Activated gamma-delta T cell (primary cell): Measurements from ENCODE around the gene JPH3.

ENCODE experiments used
- DNase-seq: peaks from one replicate; lab custom pipeline; 2025; lab: John Stamatoyannopoulos, UW

Gene JPH3

DNA sequence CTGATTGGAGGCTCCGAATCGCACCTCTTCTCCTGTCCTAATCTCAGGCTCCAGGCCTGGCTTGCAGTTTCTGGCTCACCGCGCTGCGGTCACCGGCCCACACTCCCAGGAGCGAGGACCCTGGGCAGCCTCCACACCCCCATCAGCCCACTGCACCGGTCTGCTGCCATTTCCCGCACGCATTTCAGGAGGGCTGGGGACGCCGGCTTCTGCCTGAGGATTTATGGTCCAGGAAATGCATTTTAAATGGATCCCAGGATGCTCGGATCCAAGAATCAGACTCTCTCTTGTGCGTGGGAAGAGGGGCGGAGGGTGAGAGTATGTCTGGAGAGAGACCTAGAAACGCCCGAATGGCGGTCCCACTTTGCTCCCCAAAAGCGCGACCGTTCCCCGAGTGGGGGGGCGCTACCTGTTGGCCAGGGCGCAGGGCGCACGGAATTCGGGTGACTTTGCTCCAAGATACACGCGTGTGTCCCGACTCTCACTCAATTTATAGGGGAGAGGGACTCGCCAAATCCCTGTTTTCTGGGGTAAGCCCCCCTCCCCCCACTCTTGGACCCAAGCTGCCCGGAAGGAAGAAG lies 817 bp upstream of the JPH3 start:
- no peak for DNase-seq

GRCh38 chr16:87602821-87603683 lies 744 bp downstream of the JPH3 start:
- no peak for DNase-seq

DNA sequence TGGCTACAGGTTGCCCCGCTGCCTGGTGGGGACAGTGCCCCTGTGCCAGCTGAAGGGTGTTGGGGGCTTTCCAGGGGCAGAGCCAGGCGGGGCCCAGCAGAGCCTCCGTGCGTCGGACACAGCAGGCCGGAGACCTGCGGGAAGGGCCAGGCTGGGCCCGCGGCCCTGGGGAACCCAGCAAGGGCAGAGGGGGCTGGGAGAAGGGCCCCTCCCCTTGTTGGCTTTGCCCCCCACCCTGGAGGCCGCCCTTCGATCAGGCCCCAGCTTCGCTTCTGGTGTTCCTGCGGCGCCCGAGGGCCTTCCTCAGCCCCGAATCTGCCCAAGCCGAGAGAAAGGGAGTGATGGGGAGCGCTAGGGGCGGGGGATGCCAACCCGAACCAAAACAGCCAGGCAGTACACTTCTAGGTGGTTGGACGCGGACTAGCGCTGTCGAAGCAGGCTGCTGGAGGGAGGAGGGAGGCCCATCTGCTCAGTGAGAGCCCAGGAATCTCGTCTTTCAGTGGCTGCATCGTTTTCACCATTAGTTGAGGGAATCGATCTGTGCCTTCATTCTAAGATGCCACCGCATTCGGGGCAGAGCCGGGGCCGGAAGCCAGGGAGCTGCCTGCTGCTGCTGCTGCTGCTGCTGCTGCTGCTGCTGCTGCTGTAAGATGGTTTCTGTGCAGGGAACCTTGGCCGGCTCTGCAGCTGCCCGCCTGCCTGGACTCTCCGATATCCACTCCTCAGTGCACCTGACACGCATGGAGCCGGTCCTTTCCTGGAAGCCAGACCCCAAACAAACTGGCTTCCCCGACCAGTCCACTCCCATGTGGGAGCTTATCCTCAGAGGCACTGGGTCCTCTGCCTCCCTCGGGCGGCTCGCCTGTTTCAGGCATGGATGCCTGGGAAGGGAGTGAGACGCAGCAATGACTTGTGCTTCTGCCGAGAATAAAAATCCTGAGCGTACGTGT lies 1.7 kb downstream of the JPH3 start:
- DNase-seq: no peak

GRCh38 chr16:87604634-87605111 lies 2.4 kb downstream of the JPH3 start:
- no peak for DNase-seq

DNA sequence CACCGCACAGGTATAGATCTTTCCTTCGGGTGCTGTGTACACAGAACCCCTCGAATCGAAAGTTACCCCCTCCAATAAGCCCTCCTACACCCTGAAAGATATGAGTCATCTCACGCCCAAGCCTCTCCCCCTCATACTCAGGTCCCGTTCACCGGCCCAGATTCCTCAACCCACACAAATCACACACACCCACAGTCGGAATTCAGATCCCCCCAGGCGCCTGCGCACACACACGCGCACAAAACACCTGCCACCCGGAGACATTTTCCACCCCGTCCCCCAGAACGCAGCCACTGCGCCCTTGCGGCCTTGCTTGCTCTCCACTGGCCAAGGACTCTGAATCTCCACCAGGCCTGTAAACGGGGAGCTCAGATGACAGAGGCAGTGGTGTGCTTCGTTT lies 4.9 kb downstream of the JPH3 start:
- no peak for DNase-seq

DNA sequence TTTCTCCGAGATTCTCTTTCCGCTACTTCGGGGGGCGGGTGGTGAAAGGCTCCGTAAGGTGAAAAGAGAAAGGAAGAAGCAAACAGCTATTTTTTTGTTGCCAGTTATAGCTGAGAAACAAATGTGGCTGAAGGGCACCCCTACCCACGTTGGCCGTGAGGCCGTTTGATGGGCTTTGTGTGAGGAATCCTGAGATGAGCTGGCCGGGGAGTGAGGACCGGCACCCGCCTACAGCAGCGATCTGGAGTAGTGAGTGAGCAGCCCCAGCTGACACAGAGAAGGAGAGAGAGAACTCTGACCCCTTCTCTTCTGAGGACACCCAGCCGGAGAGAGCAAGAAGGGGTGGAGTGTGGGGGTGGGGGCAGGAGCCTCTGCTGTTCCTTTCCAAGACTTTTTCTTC lies 5.6 kb downstream of the JPH3 start:
- DNase-seq: no peak

- no peak for DNase-seq
These were observed 6.2 kb downstream of the JPH3 start for GRCh38 chr16:87608400-87608985.

DNA sequence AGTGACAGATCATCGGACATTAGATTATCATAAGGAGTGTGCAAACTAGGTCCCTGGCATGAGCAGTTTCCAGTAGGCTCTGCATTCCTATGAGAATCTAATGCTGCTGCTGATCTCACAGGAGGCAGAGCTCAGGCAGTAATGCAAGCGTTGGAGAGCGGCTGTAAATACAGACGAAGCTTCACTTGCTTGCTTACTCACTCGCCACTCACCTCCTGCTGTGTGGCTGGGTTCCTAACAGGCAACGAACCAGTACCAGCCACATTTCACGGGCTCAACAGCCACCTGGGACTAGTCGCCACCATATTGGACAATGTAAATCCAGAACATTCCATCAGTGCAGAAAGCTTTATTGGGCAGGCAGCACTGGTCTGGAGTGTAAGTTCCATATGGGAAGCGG lies 7.7 kb downstream of the JPH3 start:
- no peak for DNase-seq

DNA sequence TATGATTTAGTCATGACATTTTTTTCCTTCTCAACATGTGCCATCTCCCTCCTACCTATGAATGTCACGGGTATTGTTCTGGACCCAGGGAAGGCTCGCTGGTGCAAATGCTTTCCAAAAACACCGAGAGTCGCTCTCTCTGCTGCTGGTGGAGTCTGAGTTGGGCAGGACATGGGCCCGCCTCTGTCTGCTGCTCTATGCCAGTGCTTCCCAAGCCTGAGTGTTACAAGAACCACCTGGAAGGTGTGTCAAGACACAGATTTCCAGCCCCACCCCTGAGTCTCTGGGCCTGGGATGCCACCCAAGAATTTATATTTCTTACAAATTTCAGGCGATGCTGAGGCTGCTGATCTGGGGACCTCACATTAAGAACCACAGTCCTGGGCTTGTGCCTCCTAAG lies 9.1 kb downstream of the JPH3 start:
- DNase-seq: no peak

- DNase-seq: no peak
These were observed 11.7 kb downstream of the JPH3 start for GRCh38 chr16:87613961-87614360.

- DNase-seq: no peak
These were observed 13.3 kb downstream of the JPH3 start for GRCh38 chr16:87615621-87616041.

- DNase-seq: no peak
These were observed 14.2 kb downstream of the JPH3 start for GRCh38 chr16:87616556-87616955.

DNA sequence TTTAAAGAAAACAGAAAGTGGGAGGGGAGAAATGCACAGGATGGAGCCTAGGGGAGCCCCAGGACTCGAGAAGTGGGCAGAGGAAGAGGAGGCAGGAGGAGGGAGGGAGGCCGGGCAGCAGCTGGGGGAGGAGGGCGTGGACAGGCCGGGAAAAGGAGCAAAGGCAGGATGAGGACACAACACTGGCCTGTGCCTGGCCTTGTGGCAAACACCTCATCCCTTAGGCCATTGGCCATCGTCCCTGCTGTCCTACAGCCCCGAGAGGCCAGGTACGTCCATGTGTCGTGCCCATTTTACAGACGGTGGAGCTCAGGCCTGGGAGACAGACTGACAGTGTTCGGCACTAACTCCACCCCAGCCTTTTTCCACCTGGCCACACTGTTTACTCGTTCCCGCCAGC lies 15.9 kb downstream of the JPH3 start:
- DNase-seq: no peak

DNA sequence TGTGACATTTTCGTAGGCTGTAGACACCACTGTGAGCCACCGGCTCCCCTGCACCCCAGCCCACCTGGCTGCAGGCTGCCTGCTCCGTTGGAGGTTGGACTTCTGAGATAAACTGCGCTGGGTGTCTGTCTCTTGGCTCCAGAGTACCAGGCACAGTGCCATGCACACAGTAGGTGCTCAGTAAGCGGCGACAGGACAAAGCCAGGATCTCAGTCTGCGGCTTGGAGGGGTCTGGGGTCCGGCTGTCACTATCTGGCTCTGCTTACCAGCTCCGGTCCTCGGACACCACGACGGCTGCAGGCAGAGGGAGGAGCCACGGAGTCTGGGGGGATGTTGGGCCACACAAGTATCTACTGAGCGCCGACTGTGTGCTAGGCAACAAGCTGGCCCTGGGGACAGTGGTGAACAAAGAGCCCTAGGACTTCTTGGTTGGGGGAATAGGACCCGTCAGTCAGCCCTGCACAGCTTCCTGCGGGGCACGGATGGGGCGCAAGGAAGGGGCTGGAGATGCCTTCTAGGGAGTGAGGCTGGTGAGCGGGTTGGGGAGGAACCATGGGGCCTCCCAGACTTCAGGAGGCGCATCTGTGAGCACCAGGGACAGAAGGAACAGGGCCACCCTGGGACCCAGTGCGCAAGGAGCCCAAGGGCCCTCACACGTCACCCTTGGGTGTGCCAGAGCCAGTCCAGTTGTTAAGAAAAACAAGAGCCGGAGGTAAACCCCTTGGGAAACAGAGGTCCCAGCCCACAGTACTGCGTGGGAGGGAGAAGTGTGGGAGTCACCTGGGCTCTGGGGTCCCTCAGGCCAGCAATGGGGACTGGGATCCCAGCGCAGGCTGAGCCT lies 17.3 kb downstream of the JPH3 start:
- no peak for DNase-seq

- no peak for DNase-seq
These were observed 17.8 kb downstream of the JPH3 start for GRCh38 chr16:87620201-87620495.

- no peak for DNase-seq
These were observed 19.2 kb downstream of the JPH3 start for GRCh38 chr16:87621550-87621829.

- no peak for DNase-seq
These were observed 19.8 kb downstream of the JPH3 start for GRCh38 chr16:87621976-87622713.

DNA sequence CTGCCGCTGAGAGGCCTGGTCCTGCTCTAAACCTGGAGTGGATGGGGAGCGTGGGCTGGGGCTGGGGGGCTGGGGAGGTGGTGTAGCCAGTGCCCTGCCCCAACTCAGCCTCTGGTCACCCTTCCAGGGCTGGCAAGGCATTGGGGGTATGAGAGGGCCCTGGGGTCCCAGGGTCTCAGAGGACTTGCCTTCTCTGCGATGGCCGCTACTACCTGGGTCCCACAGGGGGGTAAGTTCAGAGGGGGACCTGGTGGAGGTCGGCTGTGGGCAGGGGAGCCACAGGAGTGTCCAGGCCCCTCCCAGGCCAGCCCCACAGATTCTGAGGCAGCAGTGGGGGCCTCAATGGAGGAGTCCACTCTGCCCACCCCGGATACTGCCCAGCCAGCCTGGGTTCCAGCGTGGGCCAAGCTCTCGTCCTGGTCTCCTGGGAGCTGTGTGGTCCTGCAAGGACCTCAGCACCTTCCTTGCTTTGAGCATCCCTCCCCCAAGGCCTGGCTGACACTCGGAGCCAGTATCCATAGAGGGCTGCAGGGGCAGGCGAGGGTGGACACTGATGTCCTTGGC lies 20.5 kb downstream of the JPH3 start:
- DNase-seq: no peak

- DNase-seq: no peak
These were observed 23.0 kb downstream of the JPH3 start for GRCh38 chr16:87625241-87625797.

DNA sequence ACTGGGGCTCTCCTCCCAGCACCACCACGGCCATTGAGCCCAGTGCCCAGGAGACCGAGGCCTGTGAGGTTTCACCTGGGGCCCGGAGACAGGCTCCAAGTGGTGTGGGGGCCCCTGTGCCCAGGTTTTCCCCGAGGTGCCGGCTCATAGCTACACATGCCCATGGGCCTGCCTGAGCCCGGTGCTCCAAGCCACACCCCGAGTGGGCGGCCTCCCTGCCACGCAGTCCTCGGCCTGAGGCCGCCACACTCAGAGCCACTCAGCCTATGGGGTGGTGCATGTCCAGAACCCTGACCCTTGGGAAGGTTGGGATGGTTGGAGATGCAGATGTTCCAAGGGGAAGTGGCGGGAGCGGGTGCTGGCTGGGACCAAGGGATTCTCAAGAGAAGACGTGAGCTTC lies 24.1 kb downstream of the JPH3 start:
- no peak for DNase-seq
